Measurements from ENCODE around the gene GFM2.
"Not testable (repeated sequence)": the region's sequence is repeated elsewhere in the genome, so short reads cannot be mapped to it uniquely, and the experiment has no call there.

Gene GFM2

GRCh38 chr5:74725331-74725730 lies 41.6 kb downstream of the GFM2 start:
- FAIRE-seq (no peak), DNase-seq (ENCODE audit: insufficient read length, low spot score) (no peak)

- FAIRE-seq, result no peak
- DNase-seq (ENCODE audit: insufficient read length, low spot score), result no peak
These were observed 44.6 kb downstream of the GFM2 start for GRCh38 chr5:74722271-74722670.

- FAIRE-seq (no peak), DNase-seq (ENCODE audit: insufficient read length, low spot score) (no peak)
These were observed 49.3 kb downstream of the GFM2 start for GRCh38 chr5:74717596-74717995.

- DNase-seq (ENCODE audit: insufficient read length, low spot score) (no peak), FAIRE-seq (no peak)
These were observed 73.7 kb downstream of the GFM2 start for GRCh38 chr5:74693191-74693590.

- DNase-seq (ENCODE audit: insufficient read length, low spot score) (no peak), FAIRE-seq (no peak)
These were observed 79.8 kb downstream of the GFM2 start for GRCh38 chr5:74686962-74687751.

- FAIRE-seq, result no peak
- no peak for DNase-seq (ENCODE audit: insufficient read length, low spot score)
These were observed 80.8 kb downstream of the GFM2 start for GRCh38 chr5:74685979-74686631.

- peak; percentile 89 for DNase-seq (ENCODE audit: insufficient read length, low spot score)
- FAIRE-seq, result peak; percentile 90
These were observed 81.7 kb downstream of the GFM2 start, which contains the start of gene HEXB for GRCh38 chr5:74684900-74685851. Gene HEXB (plus strand): TSS chr5:74685233. CDS start chr5:74685261, 28 bp downstream.

- no peak for FAIRE-seq
- no peak for DNase-seq (ENCODE audit: insufficient read length, low spot score)
These were observed 87.0 kb downstream of the GFM2 start for GRCh38 chr5:74679966-74680365.

GRCh38 chr5:74679300-74679699 lies 87.6 kb downstream of the GFM2 start:
- not testable (repeated sequence) for DNase-seq (ENCODE audit: insufficient read length, low spot score); FAIRE-seq

- not testable (repeated sequence) for FAIRE-seq; DNase-seq (ENCODE audit: insufficient read length, low spot score)
These were observed 88.8 kb downstream of the GFM2 start for GRCh38 chr5:74678123-74678522.

GRCh38 chr5:74676466-74676865 lies 90.5 kb downstream of the GFM2 start:
- not testable (repeated sequence) for DNase-seq (ENCODE audit: insufficient read length, low spot score); FAIRE-seq

- FAIRE-seq (no peak), DNase-seq (ENCODE audit: insufficient read length, low spot score) (peak; percentile 41)
These were observed 93.7 kb downstream of the GFM2 start for GRCh38 chr5:74673011-74673790.

GRCh38 chr5:74672215-74672877 lies 94.6 kb downstream of the GFM2 start:
- DNase-seq (ENCODE audit: insufficient read length, low spot score) (no peak), FAIRE-seq (no peak)
